ENCODE results near the gene TEX19.
"Not testable (repeated sequence)": the region's sequence is repeated elsewhere in the genome, so short reads cannot be mapped to it uniquely, and the experiment has no call there.

The TEX19 gene

GRCh38 chr17:82353484-82353883 is 5.6 kb upstream of the TEX19 start:
- FAIRE-seq (no peak), DNase-seq (ENCODE audit: low spot score) (no peak)

GRCh38 chr17:82354804-82355308 is 4.2 kb upstream of the TEX19 start:
- DNase-seq (ENCODE audit: low spot score) (no peak), FAIRE-seq (no peak)

- no peak for FAIRE-seq
- DNase-seq (ENCODE audit: low spot score): peak; percentile 75
Measured at GRCh38 chr17:82355770-82356427, 3.1 kb upstream of the TEX19 start.

- FAIRE-seq: no peak
- no peak for DNase-seq (ENCODE audit: low spot score)
Measured at GRCh38 chr17:82356845-82357355, 2.1 kb upstream of the TEX19 start.

- DNase-seq (ENCODE audit: low spot score) (no peak), FAIRE-seq (no peak)
Measured at GRCh38 chr17:82357394-82357793, 1.7 kb upstream of the TEX19 start.

- FAIRE-seq: not testable (repeated sequence)
Measured at GRCh38 chr17:82359451-82360074, 516 bp downstream of the TEX19 start.

GRCh38 chr17:82361885-82362633 is 3.0 kb downstream of the TEX19 start:
- DNase-seq (ENCODE audit: low spot score) (no peak), FAIRE-seq (no peak)

More at GRCh38 chr17:82359451-82360074, 516 bp downstream of the TEX19 start:
- DNase-seq (ENCODE audit: low spot score): not testable (repeated sequence)

GRCh38 chr17:82365606-82366295 is 6.7 kb downstream of the TEX19 start:
- no peak for DNase-seq (ENCODE audit: low spot score)
- FAIRE-seq: no peak

- DNase-seq (ENCODE audit: low spot score) (no peak), FAIRE-seq (no peak)
Measured at GRCh38 chr17:82366749-82367148, 7.7 kb downstream of the TEX19 start.

GRCh38 chr17:82367724-82368524 is 8.9 kb downstream of the TEX19 start:
- DNase-seq (ENCODE audit: low spot score) (no peak), FAIRE-seq (no peak)

- FAIRE-seq: no peak
Measured at GRCh38 chr17:82369211-82369610, 10.2 kb downstream of the TEX19 start.

GRCh38 chr17:82370471-82371332 is 11.7 kb downstream of the TEX19 start:
- FAIRE-seq (no peak), DNase-seq (ENCODE audit: low spot score) (no peak)

More at GRCh38 chr17:82369211-82369610, 10.2 kb downstream of the TEX19 start:
- DNase-seq (ENCODE audit: low spot score): no peak

GRCh38 chr17:82371333-82372248 is 12.5 kb downstream of the TEX19 start, which contains the start of gene UTS2R:
UTS2R (plus strand) TSS chr17:82371765; CDS start chr17:82374325, 2,560 bp downstream.
- DNase-seq (ENCODE audit: low spot score) (no peak), FAIRE-seq (no peak)

- no peak for DNase-seq (ENCODE audit: low spot score)
- no peak for FAIRE-seq
Measured at GRCh38 chr17:82372249-82373071, 13.4 kb downstream of the TEX19 start.

GRCh38 chr17:82373072-82373452 is 14.0 kb downstream of the TEX19 start:
- not testable (repeated sequence) for DNase-seq (ENCODE audit: low spot score); FAIRE-seq

GRCh38 chr17:82373731-82374625 is 14.9 kb downstream of the TEX19 start:
- DNase-seq (ENCODE audit: low spot score) (no peak), FAIRE-seq (no peak)
